Measurements from ENCODE around the gene RAD51AP2. TPM values are rescaled to one million over a fixed set of nuclear protein-coding genes. Genes with fewer than 3 reads are reported as not detected.
"Not testable (repeated sequence)": the region's sequence is repeated elsewhere in the genome, so short reads cannot be mapped to it uniquely, and the experiment has no call there.

RAD51AP2 gene
- total RNA-seq, 1 donor from 2014 or later, result 0.10 TPM

DNA sequence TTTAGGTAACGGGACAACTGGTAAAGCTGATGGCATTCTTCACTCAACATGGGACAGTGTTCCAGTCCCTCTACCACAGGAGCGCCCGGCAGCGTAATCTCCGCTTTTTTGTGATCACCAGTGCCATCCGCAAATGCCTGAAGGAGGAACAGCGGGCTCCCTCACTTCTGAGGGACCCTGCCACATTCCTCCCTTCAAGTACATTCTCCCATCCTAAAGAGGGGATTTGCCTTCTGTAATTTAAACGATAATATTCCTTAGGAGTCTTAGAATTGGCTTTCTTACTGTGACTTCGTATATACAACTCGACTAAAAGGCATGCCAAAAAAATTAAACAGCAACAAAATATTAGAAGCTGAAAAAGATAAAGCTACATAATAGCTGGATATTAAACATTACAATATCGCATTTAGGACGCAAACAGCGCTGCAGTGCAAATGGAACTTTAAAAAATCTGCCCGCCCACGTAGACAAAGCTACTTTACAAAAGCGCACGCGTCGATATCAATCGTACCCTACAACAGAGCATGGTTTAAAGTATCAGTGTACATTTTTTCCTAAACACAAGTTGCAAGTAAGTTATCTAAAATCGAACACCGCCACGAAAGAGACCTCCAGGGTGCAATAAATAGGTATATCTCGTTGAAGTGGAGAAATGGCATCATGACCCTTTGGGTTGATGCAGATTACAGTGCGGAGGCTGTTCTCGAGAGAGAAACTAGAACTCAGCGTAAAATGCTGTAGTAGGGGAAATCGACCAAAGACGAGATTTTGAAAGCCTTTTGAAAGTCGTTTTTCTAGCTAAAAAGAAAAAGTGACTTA lies 20.0 kb upstream of the RAD51AP2 start:
- DNase-seq, result peak; percentile 68

GRCh38 chr2:17536416-17536815 lies 18.2 kb upstream of the RAD51AP2 start:
- no peak for DNase-seq

- DNase-seq, result no peak
Observed at GRCh38 chr2:17533546-17533945, 15.3 kb upstream of the RAD51AP2 start.

DNA sequence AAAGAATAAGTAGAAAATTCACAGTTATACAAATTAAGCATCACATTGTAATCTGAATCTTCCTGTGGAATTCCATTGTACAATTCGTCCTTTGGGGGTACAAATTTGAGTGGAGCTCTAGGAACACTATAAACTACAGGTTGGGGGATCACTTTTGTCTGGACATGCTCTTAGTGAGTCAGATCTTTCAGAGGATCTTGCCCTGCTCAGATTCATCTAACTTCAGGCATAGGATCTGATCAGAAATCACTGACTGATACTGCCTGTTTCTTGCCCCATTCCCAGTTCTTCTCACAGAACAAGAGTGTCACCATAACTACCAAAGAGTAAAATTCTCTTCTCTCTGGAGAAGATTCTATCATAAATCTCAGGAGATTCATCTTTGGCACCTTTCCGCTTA lies 11.5 kb upstream of the RAD51AP2 start:
- no peak for DNase-seq

- DNase-seq, result no peak
Observed at GRCh38 chr2:17522303-17522702, 4.1 kb upstream of the RAD51AP2 start.

GRCh38 chr2:17521621-17522020 lies 3.4 kb upstream of the RAD51AP2 start:
- no peak for DNase-seq

DNA sequence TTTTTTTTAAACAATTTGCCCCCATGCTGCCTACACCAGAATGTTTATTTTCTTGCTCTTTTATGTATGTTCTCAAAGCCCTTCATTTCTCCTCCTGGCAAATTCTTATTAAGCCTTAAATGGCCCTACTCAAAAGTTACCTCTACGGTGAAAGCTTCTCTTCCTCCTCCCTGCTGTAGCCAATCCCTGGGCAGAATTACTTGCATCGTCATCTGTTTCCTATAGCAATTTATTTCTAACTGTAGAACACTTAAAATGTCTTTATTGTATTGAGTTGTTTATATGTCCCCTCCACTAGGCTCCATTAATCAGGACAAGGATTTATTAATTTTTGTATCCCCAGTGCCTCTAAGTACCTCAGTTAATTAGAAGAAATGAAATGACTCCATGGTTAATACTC lies 2.5 kb upstream of the RAD51AP2 start:
- DNase-seq, result no peak

DNA sequence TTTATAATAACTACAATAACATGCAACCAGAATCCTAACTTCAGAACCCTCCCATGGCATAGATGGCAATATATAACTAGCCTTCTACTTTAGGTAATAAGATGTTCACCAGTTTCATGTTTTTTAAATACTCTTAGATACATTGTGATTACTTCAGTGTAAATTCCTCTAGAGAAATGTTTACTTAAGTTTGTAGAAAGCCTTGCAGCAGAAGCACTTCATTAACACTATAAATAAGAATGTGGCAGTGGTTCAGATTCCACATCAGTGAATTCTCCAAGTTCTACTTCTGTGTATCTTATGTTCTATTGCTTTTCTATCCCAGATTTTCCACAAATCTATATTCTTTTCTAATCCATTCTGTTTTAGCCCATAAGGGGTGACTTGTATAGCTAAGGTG lies 1.2 kb upstream of the RAD51AP2 start:
- DNase-seq, result no peak

DNA sequence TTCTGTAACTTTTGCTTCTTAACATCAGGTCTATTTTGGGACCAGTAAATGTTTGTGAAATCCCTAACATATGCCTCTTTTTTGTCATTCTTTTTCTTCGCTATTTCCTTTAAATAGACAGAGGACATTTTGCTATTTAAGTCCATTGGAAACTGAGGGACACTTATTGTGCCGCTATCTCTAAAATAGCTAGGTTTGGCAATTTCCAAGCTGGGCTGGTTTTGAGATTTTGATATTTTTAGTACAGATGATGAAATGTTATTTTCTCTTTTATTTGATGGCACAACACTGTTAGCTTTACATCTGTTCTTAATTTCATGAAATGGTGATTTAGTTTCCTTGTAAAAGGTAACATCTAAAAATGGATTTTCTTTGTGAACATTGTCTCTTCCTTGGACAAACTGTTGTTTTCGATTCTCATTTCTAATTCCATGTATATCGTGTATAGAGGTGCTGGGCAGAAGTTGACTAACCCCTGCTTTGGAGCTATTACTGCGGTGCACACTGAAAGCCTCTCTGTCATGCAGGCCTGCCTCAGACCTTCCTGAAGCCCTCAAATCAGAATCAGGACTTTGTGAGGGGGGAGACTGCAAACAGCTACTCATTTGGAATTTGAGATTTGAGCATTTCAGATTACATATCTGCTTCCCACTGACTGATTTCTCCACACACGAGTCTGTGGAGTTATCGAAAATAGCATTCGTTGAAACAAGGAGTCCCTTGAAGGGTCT lies 594 bp downstream of the RAD51AP2 start:
- no peak for DNase-seq

GRCh38 chr2:17515652-17516051 lies 2.6 kb downstream of the RAD51AP2 start:
- no peak for DNase-seq

DNA sequence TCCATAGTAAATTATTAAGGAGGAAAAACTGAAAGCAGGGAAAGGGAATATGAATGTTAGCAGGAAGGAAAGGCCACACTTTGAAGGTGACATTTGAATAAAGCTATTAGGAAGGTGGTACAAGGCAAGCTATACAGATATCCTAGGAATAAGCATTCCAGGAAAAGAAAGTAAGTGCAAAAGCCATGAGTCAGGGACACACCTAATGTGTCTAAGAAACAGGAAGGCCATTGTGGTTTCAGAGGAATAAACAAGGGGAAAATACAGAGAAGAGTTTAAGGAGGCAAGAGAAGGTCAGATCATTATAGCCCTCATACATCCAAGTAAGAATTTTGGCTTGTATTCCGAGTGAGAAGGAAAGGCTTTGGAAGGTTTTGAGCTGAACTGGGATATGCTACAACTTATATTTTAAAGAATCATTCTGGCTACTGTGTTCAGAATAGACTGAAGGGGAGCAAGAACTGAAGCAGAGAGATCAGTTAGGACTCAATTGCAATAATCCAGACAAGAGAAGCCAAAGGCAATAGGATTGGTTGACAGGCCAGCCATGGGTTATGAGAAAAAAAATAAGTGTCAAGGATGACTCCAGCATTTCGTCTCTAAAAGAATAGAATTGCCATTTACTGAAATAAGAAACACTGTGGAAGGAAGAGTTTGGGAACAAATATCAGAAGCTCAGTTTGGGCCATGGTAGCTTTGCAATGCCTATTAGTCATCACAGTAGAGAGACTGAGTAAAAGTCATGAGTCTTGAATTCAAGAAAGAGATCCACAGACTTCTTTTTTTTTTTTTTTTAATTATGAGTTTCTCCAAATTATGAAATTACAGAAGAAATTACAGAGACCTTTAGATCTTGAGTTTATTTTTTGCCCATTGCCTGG lies 11.3 kb downstream of the RAD51AP2 start:
- no peak for DNase-seq

- no peak for DNase-seq
Observed at GRCh38 chr2:17497718-17498117, 20.5 kb downstream of the RAD51AP2 start.

DNA sequence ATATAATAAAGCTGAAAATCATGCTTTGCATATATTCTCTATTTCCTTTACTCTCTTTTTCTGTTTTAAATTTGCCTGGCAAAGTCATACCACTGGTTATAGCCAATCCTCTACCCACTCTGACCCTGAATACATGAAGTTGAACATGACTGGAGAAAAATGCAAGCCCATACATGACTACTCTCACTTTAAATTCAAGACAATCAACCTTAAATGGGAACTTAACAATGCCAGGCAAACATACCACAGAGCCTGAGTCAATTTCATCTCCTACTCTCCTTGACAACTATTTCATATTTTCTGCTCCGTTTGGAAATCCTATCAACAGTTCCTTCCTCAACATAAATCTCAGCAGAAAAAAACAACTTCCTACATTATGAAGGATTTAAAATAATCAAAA lies 22.6 kb downstream of the RAD51AP2 start:
- no peak for DNase-seq

DNA sequence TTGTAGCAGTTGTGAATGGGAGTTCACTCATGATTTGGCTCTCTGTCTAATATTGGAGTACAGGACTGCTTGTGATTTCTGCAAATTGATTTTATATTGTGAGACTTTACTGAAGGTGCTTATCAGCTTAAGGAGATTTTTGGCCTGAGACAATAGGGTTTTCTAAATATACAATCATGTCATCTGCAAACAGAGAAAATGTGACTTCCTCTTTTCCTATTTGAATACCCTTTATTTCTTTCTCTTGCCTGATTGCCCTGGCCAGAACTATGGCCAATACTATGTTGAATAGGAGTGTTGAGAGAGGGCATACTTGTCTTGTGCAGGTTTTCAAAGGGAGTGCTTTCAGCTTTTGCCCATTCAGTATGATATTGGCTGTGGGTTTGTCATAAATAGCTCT lies 28.1 kb downstream of the RAD51AP2 start:
- DNase-seq, result not testable (repeated sequence)

- not testable (repeated sequence) for DNase-seq
Observed at GRCh38 chr2:17488610-17489009, 29.6 kb downstream of the RAD51AP2 start.

GRCh38 chr2:17483496-17483895 lies 34.7 kb downstream of the RAD51AP2 start:
- no peak for DNase-seq

- DNase-seq, result no peak
Observed at GRCh38 chr2:17482651-17483050, 35.6 kb downstream of the RAD51AP2 start.

GRCh38 chr2:17479875-17480274 lies 38.4 kb downstream of the RAD51AP2 start:
- no peak for DNase-seq

DNA sequence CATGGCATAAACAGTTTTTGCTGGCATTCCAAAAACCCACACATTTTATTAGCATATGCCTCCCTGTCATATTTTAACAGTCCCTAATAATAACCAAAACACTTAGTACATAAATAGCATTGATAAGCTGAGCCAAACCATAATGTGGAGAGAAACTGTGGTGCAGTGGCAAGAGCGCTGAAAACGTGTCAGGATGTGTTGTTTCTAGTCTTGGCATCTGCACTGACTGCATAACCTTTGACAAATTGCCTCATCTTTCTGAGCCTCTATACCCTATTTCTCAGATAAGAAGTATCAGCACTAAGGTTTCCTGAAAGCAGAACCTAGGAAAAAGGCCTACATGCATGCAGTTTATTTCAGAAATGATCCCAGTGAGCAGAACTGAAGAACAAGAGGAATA lies 41.4 kb downstream of the RAD51AP2 start:
- no peak for DNase-seq

DNA sequence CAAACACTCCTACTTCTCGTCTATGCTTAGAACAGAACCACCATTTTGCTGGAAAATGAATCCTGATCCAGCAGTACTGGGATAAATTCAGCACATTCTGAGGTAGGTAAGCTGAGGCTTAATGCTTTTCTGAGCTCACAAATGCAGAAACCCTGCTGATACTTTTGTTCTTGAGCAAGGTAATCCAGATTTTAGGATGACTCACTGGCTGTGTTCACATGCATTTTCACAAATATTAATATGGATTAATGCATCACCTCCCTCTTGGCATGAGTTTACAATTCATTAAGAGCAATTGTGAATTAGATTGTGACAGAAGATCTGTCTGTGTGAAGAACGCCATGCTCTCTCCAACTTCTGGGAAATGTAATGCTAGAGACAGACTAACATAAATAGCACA lies 42.2 kb downstream of the RAD51AP2 start:
- no peak for DNase-seq

GRCh38 chr2:17475286-17475685 lies 43.0 kb downstream of the RAD51AP2 start:
- DNase-seq, result no peak

DNA sequence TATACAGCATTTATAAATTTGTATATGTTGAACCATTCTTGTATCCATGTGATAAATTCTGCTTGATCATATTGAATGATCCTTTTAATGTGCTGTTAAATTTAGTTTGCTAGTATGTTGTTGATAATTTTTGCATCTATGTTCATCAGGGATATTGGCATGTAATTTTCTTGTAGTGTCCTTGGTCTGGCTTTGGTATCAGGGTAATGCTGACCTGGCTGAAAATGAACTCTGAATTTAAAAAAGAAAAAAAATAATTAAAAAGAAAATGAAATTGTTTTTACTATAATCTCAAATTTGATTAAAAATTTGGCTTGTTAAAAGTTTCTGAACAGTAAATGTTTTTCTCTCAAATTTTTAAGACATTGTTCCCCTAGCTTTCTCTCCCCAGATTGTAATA lies 46.3 kb downstream of the RAD51AP2 start:
- DNase-seq, result no peak

Data from tongue (tissue), 2 donors.